UCSD-AML1 (cell line): ENCODE results near the gene NT5C1A.

Experiments
- DNase-seq: peaks from one replicate; lab custom pipeline; 2025; ENCODE audit not compliant: unreplicated experiment; lab: John Stamatoyannopoulos, UW

NT5C1A gene

DNA sequence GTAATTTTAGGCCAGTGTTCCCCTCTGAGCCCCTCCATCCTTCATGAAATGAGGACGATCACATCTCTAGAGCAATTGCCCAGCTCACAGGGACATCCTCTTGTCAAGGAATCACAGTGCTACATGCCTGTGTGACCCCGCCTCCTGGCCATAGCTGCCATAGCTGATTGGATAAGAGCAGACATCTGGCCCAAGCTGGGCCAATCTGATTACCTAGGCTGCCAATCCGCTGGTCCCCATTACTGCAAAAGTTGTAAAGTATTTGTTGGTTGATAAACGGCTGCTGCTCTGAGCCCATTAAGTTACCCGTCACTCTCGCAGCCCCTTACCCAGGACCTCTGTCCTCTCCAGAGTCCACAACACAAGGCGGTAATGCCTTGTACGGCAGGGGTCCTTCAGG, 8.3 kb downstream of the NT5C1A start:
- DNase-seq, result no peak

- no peak for DNase-seq
Observed at GRCh38 chr1:39662861-39663260, 9.0 kb downstream of the NT5C1A start.

- no peak for DNase-seq
Observed at GRCh38 chr1:39659538-39659937, 12.4 kb downstream of the NT5C1A start.

DNA sequence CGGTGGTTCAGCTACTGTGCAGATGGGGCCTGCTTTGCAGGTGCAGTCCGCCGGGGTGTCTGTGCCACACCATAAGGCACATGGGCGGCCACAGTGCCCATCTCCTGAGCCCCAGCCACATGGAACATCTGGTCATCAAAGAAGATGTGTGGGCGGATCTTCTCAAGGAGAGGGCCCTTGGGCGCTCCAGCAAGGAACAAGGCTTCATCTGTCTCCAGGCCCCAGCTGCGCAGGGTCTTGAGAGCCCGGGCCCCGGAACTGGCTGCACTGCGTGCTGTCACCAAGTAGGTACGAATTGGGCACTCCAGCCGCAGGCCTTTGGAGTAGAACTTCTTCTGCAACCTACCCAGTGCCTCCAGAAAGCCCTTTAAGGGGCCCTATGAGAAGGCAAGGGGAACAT, 12.8 kb downstream of the NT5C1A start:
- no peak for DNase-seq

DNA sequence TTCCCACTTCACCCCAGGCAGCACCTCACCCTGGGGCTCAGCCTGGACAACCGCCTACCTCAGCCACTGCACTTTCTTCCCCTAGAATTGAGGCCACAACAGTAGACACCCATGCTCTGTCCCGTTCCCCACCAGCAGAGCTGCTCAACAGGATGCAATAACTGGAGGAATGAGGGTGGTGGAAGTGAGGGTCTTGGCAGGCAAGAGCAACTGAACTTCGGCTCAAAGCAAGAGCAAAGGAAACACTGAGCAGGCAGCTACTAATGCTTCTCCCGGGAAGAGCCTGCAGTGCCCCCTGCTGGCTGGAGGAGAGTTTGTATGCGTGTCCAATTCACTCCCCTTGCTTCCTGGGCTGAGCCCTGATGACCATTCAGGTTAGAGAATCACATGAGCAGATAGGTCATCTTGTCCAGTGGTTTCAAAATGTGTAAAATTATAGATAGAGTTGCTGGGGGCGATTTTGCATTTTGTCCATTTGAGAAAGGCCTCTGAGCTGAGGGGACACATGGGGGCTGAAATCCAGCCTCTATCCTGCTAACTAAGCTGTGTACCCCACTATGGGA, 13.9 kb downstream of the NT5C1A start:
- peak; percentile 75 for DNase-seq

DNA sequence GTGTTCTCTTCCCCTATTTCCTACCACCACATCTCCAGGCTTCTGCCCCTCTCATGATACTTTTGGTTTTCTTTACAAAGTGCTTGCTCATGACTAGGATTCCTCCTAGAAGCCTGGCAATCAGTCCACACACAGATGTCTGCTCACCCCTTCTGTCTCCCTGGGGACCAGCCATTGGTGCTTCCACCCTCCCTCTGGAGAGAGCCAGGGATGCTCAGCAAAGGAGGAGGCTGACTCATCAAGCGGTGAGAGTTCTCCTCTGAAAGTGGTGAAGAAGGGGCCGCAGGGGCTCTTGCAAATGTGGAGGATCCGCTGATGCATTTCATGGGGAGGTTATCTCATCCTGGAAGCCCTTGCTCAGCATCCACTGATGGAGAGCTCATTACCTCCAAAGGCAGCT, 14.5 kb downstream of the NT5C1A start:
- no peak for DNase-seq

DNA sequence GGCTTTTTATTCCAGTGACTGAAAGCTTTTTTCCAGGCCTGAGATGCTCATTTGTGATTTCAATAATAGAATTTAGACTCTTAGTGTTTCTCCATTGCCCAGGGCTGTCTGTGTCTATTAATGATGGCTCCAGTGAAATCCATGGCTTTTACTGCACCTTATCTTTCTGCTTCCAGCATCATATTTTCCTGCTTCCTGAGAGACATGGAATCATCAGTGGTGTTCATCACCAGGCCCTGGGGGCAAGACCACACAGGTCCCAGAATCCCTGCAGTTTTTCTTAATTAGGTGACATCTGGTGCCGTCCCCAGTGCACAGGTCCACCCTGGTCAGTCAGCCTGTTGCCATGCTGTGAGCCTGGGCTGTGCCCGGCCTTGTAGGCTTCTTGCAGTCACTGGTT, 15.5 kb downstream of the NT5C1A start:
- no peak for DNase-seq

GRCh38 chr1:39655578-39656268, 16.2 kb downstream of the NT5C1A start:
- DNase-seq, result no peak

GRCh38 chr1:39654291-39654690, 17.6 kb downstream of the NT5C1A start:
- DNase-seq, result no peak

- DNase-seq, result peak; percentile 62
Observed at GRCh38 chr1:39653546-39654031, 18.3 kb downstream of the NT5C1A start.

DNA sequence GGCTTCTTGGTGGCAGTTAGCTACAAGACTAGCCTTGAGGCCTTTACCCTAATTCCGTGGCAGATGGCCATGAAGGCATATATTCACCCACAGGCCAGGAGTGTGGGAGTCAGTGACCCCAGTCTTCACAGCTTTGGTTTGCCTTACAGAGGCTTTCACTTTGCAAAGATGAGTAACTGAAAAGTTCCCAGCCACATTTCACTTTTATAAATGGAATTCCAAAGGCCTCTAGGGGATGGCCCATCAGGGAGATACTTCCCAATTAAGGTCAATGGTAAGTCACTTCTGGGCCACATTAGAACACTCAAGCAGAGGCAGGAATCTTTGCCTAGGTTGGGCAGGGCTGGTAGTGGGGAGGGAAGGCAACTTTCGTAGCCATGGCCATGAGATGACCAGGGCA, 19.4 kb downstream of the NT5C1A start:
- no peak for DNase-seq

GRCh38 chr1:39652105-39652504, 19.8 kb downstream of the NT5C1A start:
- DNase-seq, result no peak

GRCh38 chr1:39650431-39650830, 21.5 kb downstream of the NT5C1A start:
- no peak for DNase-seq

- no peak for DNase-seq
Observed at GRCh38 chr1:39649636-39650185, 22.2 kb downstream of the NT5C1A start.

DNA sequence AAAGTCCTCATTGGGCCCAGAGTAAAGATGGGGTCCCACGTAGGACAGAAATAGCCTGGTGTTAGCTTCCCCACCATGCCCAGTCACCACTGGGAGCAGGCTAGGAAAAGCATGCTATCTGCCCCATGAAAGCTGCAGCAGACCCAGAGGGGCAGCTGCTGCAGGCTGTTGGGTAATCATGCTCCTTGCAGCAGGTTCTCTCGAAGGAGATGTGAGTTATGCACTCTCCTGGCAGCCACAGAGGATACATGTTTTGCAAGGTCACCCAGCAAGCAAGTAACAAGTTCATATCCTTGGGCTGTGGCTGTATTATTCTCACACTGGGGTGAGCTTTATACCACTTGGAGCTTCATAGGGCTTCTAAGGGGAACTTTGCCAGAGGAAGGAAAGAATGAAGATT, 23.4 kb downstream of the NT5C1A start:
- DNase-seq, result no peak

- no peak for DNase-seq
Observed at GRCh38 chr1:39647247-39647646, 24.7 kb downstream of the NT5C1A start.

- DNase-seq, result peak; percentile 20
Observed at GRCh38 chr1:39646232-39647081, 25.4 kb downstream of the NT5C1A start.

GRCh38 chr1:39645411-39646043, 26.4 kb downstream of the NT5C1A start:
- DNase-seq, result no peak

DNA sequence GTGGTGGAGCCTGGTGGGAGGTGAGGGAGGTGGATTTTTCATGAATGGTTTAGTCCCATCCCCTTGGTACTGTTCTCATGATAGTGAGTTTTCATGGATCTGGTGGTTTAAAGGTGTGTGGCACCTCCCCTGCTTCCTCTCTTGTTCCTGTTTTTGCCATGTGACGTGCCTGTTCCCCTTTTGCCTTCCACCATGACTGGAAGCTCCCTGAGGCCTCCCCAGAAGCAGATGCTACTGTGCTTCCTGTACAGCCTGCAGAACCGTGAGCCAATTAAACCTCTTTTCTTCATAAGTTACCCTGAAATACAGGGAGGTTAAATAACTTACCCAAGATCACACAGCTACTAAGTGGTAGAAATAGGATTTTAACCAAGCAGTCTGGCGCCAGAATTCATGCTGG, 28.2 kb downstream of the NT5C1A start:
- DNase-seq, result no peak

- no peak for DNase-seq
Observed at GRCh38 chr1:39642796-39643195, 29.1 kb downstream of the NT5C1A start.

- DNase-seq, result no peak
Observed at GRCh38 chr1:39640861-39641260, 31.0 kb downstream of the NT5C1A start.
